Activated CD8-positive, alpha-beta memory T cell treated with anti-CD3 and anti-CD28 coated beads, Interleukin-2, amount 50 U/mL, for 24 hours (primary cell): ENCODE results near the gene LY9.
"Not testable (repeated sequence)": the region's sequence is repeated elsewhere in the genome, so short reads cannot be mapped to it uniquely, and the experiment has no call there.

Experiments used
- DNase-seq: peaks from one replicate; pipeline ENCODE4 v3.0.0-alpha.2; 2020; ENCODE audit errors: extremely low read depth

Gene LY9

GRCh38 chr1:160774886-160775719, 20.9 kb upstream of the LY9 start:
- DNase-seq: no peak

GRCh38 chr1:160776178-160776577, 19.8 kb upstream of the LY9 start:
- no peak for DNase-seq

GRCh38 chr1:160777486-160778089, 18.4 kb upstream of the LY9 start:
- DNase-seq: no peak

GRCh38 chr1:160778976-160779375, 17.0 kb upstream of the LY9 start:
- no peak for DNase-seq

- DNase-seq: no peak
These were observed 16.2 kb upstream of the LY9 start for GRCh38 chr1:160779626-160780397.

GRCh38 chr1:160780398-160780755, 15.6 kb upstream of the LY9 start:
- no peak for DNase-seq

- DNase-seq: no peak
These were observed 14.7 kb upstream of the LY9 start for GRCh38 chr1:160781186-160781766.

GRCh38 chr1:160781914-160782689, 13.9 kb upstream of the LY9 start:
- no peak for DNase-seq

- not testable (repeated sequence) for DNase-seq
These were observed 12.8 kb upstream of the LY9 start for GRCh38 chr1:160782988-160783765.

- no peak for DNase-seq
These were observed 6.8 kb upstream of the LY9 start for GRCh38 chr1:160789051-160789701.

- no peak for DNase-seq
These were observed 6.0 kb upstream of the LY9 start for GRCh38 chr1:160789702-160790611.

GRCh38 chr1:160794376-160794775, 1.6 kb upstream of the LY9 start:
- DNase-seq: no peak

GRCh38 chr1:160797271-160797709, 1.3 kb downstream of the LY9 start:
- no peak for DNase-seq

- DNase-seq: no peak
These were observed 1.9 kb downstream of the LY9 start for GRCh38 chr1:160797861-160798273.

- DNase-seq: no peak
These were observed 2.5 kb downstream of the LY9 start for GRCh38 chr1:160798439-160798838.

GRCh38 chr1:160799641-160800040, 3.7 kb downstream of the LY9 start:
- DNase-seq: no peak

GRCh38 chr1:160800142-160800541, 4.2 kb downstream of the LY9 start:
- no peak for DNase-seq

GRCh38 chr1:160800645-160801408, 4.9 kb downstream of the LY9 start:
- no peak for DNase-seq
